ENCODE measurements around the gene HPCAL1.

DNA sequence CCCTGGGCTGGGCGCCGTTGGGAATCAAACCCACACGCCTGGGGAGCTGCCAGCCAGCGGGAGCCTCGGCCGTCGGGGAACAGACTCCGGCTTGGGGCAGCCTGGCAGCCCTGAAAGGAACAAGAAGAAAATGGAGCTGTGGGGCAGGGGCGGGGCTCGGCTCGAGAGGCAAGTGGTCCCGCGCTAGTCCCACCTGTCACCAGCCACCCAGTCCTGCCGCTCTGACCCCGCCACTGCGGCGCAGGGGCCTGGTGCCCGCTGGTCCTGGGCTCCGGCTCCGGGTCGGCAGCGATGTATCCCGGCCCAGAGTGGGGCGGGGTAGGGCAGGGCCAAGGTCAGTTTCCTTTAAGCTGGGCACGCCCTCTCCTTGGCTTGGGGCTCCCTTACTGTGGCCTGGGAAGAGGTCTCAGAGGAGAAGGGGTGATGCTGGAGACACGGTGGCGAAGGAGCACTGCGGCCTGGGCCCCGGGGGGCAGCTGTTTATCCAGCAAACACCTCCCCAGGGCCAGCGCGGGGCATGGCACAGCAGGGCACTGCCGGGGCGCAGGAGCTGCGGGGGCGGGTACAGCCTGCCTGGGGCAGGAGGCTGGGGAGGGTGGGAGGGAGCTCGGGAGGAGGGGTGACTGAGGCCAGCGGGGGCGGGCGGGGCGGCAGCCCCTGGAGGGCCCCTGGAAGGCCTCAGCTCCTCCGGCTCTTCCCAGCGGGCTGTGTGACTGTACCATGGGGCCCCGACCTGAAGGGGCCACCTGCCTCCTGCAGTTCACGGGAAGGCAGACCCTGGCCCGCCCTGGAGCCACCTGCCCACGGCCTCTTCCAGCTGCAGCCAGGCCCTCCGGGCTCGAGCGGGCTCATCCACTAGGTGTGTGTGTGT, 129.8 kb downstream of the HPCAL1 start:
- TF ChIP-seq, protein P1, sequence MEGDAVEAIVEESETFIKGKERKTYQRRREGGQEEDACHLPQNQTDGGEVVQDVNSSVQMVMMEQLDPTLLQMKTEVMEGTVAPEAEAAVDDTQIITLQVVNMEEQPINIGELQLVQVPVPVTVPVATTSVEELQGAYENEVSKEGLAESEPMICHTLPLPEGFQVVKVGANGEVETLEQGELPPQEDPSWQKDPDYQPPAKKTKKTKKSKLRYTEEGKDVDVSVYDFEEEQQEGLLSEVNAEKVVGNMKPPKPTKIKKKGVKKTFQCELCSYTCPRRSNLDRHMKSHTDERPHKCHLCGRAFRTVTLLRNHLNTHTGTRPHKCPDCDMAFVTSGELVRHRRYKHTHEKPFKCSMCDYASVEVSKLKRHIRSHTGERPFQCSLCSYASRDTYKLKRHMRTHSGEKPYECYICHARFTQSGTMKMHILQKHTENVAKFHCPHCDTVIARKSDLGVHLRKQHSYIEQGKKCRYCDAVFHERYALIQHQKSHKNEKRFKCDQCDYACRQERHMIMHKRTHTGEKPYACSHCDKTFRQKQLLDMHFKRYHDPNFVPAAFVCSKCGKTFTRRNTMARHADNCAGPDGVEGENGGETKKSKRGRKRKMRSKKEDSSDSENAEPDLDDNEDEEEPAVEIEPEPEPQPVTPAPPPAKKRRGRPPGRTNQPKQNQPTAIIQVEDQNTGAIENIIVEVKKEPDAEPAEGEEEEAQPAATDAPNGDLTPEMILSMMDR (conservative IDR thresholded peaks at IDR 0.05; ENCODE audit: low read depth, low read length): no peak
- TF ChIP-seq POLR2A (IDR thresholded peaks at IDR 0.05; ENCODE audit: low read depth, low read length) (no peak), CHD1 (IDR thresholded peaks at IDR 0.05; ENCODE audit: low read depth, low read length) (no peak), MXI1 (IDR thresholded peaks at IDR 0.05; ENCODE audit: borderline replicate concordance, low read depth, low read length) (no peak), CEBPB (IDR thresholded peaks at IDR 0.05; ENCODE audit: low read depth, low read length) (no peak), RAD21 (IDR thresholded peaks at IDR 0.05; ENCODE audit: low read length) (no peak), SMC3 (IDR thresholded peaks at IDR 0.05; ENCODE audit: low read depth, low read length) (no peak), MAFK (IDR thresholded peaks at IDR 0.05; ENCODE audit: low read depth, low read length) (no peak)
- TF ChIP-seq, protein P2, sequence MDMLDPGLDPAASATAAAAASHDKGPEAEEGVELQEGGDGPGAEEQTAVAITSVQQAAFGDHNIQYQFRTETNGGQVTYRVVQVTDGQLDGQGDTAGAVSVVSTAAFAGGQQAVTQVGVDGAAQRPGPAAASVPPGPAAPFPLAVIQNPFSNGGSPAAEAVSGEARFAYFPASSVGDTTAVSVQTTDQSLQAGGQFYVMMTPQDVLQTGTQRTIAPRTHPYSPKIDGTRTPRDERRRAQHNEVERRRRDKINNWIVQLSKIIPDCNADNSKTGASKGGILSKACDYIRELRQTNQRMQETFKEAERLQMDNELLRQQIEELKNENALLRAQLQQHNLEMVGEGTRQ (IDR thresholded peaks at IDR 0.05; ENCODE audit: low read depth, low read length): no peak
